ENCODE measurements around the gene TTC39B. TPM values are rescaled to one million over a fixed set of nuclear protein-coding genes. Genes with fewer than 3 reads are reported as not detected.
A peak's percentile ranks its signal among the peaks of the same experiment; 100 is the strongest.

The TTC39B gene
- total RNA-seq, 4 donors from 2014 or later, result 23.3 to 62.8 (median 38.1) TPM

DNA sequence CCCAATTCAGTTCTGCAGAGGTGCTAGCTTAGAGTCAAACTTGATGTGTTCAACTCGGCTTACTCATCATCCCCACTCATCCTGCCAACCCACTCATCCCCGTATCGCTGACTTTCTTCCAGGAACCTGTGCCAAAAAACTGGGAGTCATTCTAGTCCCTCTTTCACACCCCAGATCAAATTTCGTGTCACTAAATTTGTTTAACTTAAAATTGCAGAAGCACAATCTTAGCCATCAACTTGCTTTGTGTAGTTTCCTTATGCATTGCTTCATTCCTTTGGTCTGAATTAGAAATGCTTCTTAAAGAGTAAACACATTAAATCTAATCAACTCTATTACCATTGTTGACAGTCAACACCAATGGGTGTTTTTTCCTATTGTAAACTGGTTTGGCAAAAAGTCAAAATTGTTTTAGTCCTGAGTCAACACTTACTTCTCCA is 162.4 kb downstream of the TTC39B start:
- no peaks in the 10 kb centered on the region for H3K27me3 ChIP-seq
- no peak overlapping the region for H3K4me3 ChIP-seq
- intact Hi-C loops (cut with DNase I; ENCODE audit: low total_unique reads) (no loop called here), in situ Hi-C loops (cut with MboI; ENCODE audit: low pct_ligation_motif_present in 1 of 4, low pct_unique_long_range_greater_than_20kb in 1 of 4, low sequenced_read_pairs in 3 of 4) (loop anchor here in 2 of 4 donors (25.0 kb wide), 3 partner anchors 382 to 532 kb away; no protein-coding TSS in a partner anchor)
- DNase-seq, result no peak
- H3K36me3 ChIP-seq, result no peaks in the 10 kb centered on the region
- TF ChIP-seq POLR2A (IDR thresholded peaks at IDR 0.05), result no peak
- no peak for TF ChIP-seq EP300 (IDR thresholded peaks at IDR 0.05; ENCODE audit: low read depth)
- TF ChIP-seq, protein P1, sequence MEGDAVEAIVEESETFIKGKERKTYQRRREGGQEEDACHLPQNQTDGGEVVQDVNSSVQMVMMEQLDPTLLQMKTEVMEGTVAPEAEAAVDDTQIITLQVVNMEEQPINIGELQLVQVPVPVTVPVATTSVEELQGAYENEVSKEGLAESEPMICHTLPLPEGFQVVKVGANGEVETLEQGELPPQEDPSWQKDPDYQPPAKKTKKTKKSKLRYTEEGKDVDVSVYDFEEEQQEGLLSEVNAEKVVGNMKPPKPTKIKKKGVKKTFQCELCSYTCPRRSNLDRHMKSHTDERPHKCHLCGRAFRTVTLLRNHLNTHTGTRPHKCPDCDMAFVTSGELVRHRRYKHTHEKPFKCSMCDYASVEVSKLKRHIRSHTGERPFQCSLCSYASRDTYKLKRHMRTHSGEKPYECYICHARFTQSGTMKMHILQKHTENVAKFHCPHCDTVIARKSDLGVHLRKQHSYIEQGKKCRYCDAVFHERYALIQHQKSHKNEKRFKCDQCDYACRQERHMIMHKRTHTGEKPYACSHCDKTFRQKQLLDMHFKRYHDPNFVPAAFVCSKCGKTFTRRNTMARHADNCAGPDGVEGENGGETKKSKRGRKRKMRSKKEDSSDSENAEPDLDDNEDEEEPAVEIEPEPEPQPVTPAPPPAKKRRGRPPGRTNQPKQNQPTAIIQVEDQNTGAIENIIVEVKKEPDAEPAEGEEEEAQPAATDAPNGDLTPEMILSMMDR (IDR thresholded peaks at IDR 0.05), result no peak
- no peak for TF ChIP-seq POLR2AphosphoS5 (IDR thresholded peaks at IDR 0.05)
- 33 to 45% methylated on average over 3 to 4 of the region's 4 CpGs for WGBS, 2 donors (ENCODE audit: low coverage in 1 of 2)
- H3K27ac ChIP-seq, result no peak overlapping the region
- no peaks in the 10 kb centered on the region for H3K9me3 ChIP-seq
- H3K4me1 ChIP-seq, result peaks cover 0 to 7% (median 2%) of the 10 kb centered on the region in 4 donors

DNA sequence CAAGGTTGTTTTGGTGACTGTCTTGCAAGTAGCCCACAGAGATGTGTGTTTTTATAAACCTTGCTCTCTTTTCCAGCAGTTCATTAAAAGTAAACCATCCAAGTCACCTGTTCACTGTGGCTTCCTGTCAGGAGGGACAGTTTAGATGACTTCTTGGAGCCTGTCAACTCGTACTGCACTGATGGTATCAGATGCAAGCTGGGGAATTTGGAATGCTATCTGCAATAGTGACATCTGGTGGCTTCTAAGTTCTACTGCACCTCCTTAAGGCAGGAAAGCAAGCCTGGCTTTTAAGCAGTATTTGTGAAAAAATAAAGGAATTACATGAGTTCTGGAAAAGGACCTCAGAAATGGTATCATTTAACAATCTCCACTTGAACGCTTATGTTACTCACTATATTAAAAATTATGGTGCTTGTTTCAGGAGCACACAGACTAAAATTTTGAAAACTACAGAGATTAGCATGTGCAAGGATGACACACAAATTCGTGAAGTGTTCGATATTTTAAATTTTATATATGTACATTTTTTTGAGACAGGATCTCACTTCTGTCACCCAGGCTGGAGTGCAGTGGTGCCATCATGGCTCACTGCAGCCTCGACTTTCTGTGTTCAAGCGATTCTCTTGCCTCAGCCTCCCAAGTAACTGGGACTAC is 164.0 kb downstream of the TTC39B start:
- DNase-seq, result no peak
- WGBS, 2 donors (ENCODE audit: low coverage in 1 of 2), result 45 to 68% methylated on average over 2 to 6 of the region's 6 CpGs
- H3K27me3 ChIP-seq, result no peaks in the 10 kb centered on the region

DNA sequence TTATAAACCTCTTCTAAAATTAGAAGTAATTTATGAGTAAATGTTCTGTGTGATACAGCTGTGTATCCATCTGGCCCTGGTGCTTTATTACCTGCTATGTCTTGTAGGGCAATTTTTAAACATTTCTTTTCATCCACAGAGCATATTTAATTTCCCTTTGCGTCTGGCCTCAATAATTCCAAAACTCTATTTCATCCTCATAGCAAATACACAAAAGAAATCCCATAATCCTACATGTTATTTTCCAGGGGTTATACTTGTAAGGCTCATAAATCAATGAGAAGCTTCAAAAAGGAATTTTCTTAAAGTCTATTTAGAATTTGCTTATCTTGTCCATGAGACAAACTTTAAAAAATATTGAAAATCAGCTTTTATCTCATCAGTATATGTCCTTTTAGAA is 167.0 kb downstream of the TTC39B start:
- in situ Hi-C loops (cut with MboI; ENCODE audit: low pct_ligation_motif_present in 1 of 4, low pct_unique_long_range_greater_than_20kb in 1 of 4, low sequenced_read_pairs in 3 of 4), result loop anchor here in 2 of 4 donors (25.0 kb wide), 3 partner anchors 378 to 528 kb away; no protein-coding TSS in a partner anchor
- TF ChIP-seq, protein P1 (IDR thresholded peaks at IDR 0.05), result no peak
- TF ChIP-seq POLR2A (IDR thresholded peaks at IDR 0.05), result no peak
- Histone ChIP-seq H3K36me3 (no peaks in the 10 kb centered on the region), H3K4me1 (peaks cover 0 to 10% (median 8%) of the 10 kb centered on the region in 4 donors), H3K27ac (peak overlapping the region in 1 of 4 donors; percentile 6), H3K9me3 (no peaks in the 10 kb centered on the region), H3K4me3 (no peak overlapping the region), H3K27me3 (no peaks in the 10 kb centered on the region)
- intact Hi-C loops (cut with DNase I; ENCODE audit: low total_unique reads), result no loop called here
- 49 to 67% methylated on average over 1 of the region's 1 CpG for WGBS, 2 donors (ENCODE audit: low coverage in 1 of 2)
- DNase-seq, result no peak

More for the DNA sequence above, 164.0 kb downstream of the TTC39B start:
- no peak overlapping the region for H3K27ac ChIP-seq
- H3K9me3 ChIP-seq, result no peaks in the 10 kb centered on the region
- in situ Hi-C loops (cut with MboI; ENCODE audit: low pct_ligation_motif_present in 1 of 4, low pct_unique_long_range_greater_than_20kb in 1 of 4, low sequenced_read_pairs in 3 of 4) (loop anchor here in 2 of 4 donors (25.0 kb wide), 3 partner anchors 381 to 531 kb away; no protein-coding TSS in a partner anchor), intact Hi-C loops (cut with DNase I; ENCODE audit: low total_unique reads) (no loop called here)
- TF ChIP-seq, protein P1 (IDR thresholded peaks at IDR 0.05), result peak; percentile 49 to 81 (median 76)
- TF ChIP-seq EP300 (IDR thresholded peaks at IDR 0.05; ENCODE audit: low read depth), result no peak
- H3K4me3 ChIP-seq, result no peak overlapping the region
- H3K36me3 ChIP-seq, result no peaks in the 10 kb centered on the region
- H3K4me1 ChIP-seq, result peaks cover 0 to 7% (median 2%) of the 10 kb centered on the region in 4 donors

DNA sequence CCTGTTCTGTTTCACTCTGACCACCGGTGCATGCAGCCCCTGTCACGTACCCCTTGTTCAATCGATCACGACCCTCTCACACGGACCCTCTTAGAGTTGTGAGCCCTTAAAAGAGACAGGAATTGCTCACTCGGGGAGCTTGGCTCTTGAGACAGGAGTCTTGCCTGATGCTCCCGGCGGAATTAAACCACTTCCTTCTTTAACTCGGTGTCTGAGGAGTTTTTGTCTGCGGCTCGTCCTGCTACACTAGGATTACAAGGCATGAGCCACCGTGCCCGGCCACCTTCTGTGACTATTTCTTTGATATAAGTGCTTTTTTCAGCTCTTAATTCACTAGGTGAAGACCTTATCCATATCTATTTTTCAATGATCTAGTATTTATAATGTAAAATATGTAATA is 167.5 kb downstream of the TTC39B start:
- 65 to 77% methylated on average over 7 to 13 of the region's 13 CpGs for WGBS, 2 donors (ENCODE audit: low coverage in 1 of 2)
- H3K27ac ChIP-seq, result no peak overlapping the region
- TF ChIP-seq POLR2A (IDR thresholded peaks at IDR 0.05) (no peak), EP300 (IDR thresholded peaks at IDR 0.05; ENCODE audit: low read depth) (no peak), POLR2AphosphoS5 (IDR thresholded peaks at IDR 0.05) (no peak)
- TF ChIP-seq, protein P1 (IDR thresholded peaks at IDR 0.05), result no peak

More for the DNA sequence above, 167.5 kb downstream of the TTC39B start:
- no peaks in the 10 kb centered on the region for H3K27me3 ChIP-seq
- DNase-seq, result no peak
- no peaks in the 10 kb centered on the region for H3K36me3 ChIP-seq
- intact Hi-C loops (cut with DNase I; ENCODE audit: low total_unique reads) (no loop called here), in situ Hi-C loops (cut with MboI; ENCODE audit: low pct_ligation_motif_present in 1 of 4, low pct_unique_long_range_greater_than_20kb in 1 of 4, low sequenced_read_pairs in 3 of 4) (loop anchor here in 2 of 4 donors (25.0 kb wide), 3 partner anchors 377 to 527 kb away; no protein-coding TSS in a partner anchor)
- H3K4me1 ChIP-seq, result peaks cover 0 to 11% (median 8%) of the 10 kb centered on the region in 4 donors
- H3K4me3 ChIP-seq, result no peak overlapping the region
- no peaks in the 10 kb centered on the region for H3K9me3 ChIP-seq

Data from transverse colon (tissue), 4 donors.